Activated naive CD8-positive, alpha-beta T cell treated with anti-CD3 and anti-CD28 coated beads, Interleukin-2, amount 50 U/mL, for 16 hours (primary cell): ENCODE data around the gene IGDCC3.
"Not testable (repeated sequence)": the region's sequence is repeated elsewhere in the genome, so short reads cannot be mapped to it uniquely, and the experiment has no call there.

Experiments
- DNase-seq: peaks from one replicate; pipeline ENCODE4 v3.0.0-alpha.2; 2020; ENCODE audit warnings: low read depth, low spot score

IGDCC3 gene

GRCh38 chr15:65371976-65372786 is 5.6 kb downstream of the IGDCC3 start:
- DNase-seq: no peak

- no peak for DNase-seq
These were observed 6.9 kb downstream of the IGDCC3 start for GRCh38 chr15:65370885-65371284.

GRCh38 chr15:65369651-65370050 is 8.2 kb downstream of the IGDCC3 start:
- no peak for DNase-seq

- no peak for DNase-seq
These were observed 8.6 kb downstream of the IGDCC3 start for GRCh38 chr15:65369212-65369547.

DNA sequence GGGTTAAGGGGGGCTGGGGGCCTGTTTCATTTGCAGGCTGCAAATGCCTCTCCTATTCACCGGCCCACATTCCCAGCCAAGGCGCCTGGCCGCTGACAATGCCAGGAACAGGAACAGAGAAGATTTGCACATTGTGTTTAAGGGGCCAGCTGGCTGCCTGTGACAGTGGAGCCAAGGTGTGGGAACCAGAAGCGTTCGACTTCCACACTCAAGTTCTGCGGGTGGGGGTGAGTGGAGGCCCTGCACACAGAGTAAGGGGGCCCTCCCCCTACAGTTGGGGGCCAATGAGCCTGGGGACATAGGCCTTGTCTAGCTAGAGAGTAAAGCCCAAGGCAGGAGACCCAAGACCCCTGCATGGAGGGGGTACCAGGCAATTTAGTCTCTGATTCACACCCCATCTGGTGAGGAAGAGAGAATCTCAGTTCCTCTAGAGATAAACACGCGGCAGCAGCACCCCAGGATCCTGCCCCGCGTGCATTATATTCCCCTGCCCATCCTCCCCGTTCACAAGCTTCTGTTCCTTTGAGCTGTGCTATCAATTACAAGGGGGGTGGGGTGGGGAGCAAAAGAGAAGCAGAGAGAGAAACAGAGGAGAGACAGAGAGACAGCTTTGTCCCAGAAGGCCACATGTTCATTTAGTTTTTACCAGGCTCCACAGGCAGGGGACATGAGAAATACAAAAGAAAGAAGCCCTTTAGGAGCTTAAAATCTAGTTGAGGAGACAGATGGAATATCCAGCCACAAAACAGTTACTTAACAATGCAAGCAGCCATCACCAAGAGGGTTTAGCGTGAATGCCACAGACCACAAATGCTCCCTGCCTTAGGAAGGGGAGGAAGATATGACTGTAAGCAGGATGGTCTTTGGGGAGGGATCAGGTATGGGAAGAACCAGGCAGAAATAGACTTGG is 9.2 kb downstream of the IGDCC3 start:
- DNase-seq: no peak

GRCh38 chr15:65366122-65366892 is 11.5 kb downstream of the IGDCC3 start:
- DNase-seq: no peak

- no peak for DNase-seq
These were observed 12.6 kb downstream of the IGDCC3 start for GRCh38 chr15:65365229-65365628.

GRCh38 chr15:65363766-65364165 is 14.0 kb downstream of the IGDCC3 start:
- DNase-seq: no peak

- no peak for DNase-seq
These were observed 14.5 kb downstream of the IGDCC3 start for GRCh38 chr15:65363306-65363705.

GRCh38 chr15:65362491-65362890 is 15.3 kb downstream of the IGDCC3 start:
- DNase-seq: no peak

- no peak for DNase-seq
These were observed 15.9 kb downstream of the IGDCC3 start for GRCh38 chr15:65361708-65362459.

GRCh38 chr15:65360506-65360905 is 17.3 kb downstream of the IGDCC3 start:
- no peak for DNase-seq

DNA sequence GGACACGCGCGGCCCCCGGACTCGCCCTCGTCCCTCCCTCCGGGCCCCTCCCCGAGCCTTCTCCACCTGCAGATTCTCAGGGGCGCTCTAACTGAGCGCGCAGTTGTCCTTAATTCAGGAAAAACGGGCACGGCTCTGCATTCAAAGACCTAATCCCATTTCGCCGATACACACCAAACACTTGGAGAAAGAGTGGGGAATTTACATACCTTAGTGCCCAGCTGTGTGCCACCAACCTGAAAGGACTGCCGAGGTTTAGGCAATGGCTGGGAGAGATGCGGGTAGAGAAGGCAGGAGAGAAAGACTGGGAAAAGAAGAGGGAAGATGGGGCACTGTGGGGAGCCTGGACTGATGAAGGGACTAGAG is 21.8 kb downstream of the IGDCC3 start:
- DNase-seq: no peak

DNA sequence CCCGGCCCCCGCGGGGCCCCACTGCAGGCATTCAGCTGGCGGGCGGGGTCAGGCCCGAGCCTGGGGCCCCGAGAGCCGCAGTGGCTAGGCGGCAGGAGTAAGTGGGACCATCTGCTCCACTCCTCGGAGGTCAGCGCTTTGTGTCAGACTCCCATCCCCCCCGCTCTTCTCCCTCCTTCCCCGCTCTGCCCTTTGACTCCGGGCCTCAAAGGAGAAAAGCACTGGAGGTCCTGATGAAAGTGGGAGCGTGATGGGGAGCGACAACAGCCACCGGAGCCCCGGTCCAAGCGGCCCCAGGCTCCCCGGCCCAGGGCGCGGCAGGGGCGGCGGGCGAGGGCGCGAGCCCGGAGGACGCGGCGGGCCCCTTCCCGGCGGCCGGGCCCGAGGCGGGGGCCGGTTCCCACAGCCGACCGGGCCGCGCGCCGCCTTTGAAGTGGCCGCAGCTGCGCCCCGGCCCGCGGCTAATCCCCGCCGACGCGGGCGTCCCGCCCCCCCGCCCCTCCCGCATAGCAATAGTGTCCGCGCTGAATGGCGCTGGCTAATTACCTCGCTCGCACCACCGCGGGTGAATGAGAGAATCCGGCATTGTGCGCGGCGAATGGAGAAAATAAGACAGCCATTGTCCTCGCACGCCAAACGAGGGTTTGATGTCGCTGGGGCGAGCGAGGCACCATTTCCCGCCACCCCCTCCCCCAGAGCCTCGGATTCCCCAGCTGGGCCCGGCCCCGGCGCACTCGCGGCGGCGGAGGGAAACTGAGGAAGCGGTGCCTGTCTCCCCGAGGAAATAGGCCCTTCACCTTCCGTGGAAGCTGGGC is 22.4 kb downstream of the IGDCC3 start:
- DNase-seq: no peak

DNA sequence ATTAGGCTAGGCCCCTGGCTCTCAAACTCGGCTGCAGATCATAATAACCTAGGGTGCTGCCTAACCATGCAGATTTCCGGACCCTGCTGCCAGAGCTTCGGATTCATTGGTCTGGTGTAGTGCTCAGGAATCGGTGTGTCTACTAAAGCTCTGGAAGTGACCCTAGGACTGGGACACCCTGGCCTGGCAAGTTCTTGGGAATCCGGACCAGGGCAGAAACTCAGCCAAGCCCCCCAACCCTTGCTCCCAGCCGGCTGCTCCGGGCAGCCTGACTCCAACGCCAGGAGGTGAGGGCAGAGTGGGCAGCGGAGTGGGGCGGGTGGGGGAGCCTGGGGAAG is 23.0 kb downstream of the IGDCC3 start:
- DNase-seq: no peak

DNA sequence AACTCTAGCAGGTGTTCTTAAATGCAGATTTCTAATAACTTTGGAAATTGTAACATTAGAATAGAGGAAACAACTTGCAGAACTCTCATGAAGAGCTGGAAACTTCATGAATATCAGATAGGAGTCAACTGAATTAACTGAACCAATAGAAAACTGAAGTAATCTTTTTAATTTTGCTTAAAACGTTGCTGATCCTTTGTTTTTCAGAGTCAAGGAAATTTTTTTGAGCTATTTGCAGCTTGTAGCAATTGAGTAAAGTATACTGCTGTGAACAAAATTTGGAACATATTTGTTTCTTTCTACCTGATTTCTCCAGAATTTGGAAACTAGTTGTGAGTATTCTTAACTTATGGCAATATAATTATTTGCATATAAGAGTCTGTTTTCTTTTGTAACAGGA is 25.8 kb downstream of the IGDCC3 start:
- DNase-seq: not testable (repeated sequence)

DNA sequence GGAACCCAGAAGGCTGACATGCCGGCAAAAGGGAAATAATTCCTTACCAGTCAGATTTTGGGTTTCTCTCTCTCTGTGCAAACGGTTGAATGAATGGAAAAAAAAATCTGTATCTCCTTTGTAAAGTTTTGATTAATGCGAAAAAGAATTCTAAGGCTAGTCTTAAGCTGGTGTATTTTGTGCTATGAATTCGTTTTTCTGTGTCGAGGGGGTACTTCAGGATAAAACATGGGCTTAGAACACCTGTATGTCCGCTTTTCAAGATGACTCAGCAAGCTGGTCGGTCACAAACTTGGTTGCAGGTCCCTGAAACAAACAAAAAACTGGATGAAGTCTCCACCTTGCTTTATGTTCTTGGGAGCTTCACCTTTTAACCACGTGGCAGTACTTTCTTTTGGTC is 28.5 kb downstream of the IGDCC3 start:
- no peak for DNase-seq

GRCh38 chr15:65347756-65348155 is 30.0 kb downstream of the IGDCC3 start:
- DNase-seq: not testable (repeated sequence)

DNA sequence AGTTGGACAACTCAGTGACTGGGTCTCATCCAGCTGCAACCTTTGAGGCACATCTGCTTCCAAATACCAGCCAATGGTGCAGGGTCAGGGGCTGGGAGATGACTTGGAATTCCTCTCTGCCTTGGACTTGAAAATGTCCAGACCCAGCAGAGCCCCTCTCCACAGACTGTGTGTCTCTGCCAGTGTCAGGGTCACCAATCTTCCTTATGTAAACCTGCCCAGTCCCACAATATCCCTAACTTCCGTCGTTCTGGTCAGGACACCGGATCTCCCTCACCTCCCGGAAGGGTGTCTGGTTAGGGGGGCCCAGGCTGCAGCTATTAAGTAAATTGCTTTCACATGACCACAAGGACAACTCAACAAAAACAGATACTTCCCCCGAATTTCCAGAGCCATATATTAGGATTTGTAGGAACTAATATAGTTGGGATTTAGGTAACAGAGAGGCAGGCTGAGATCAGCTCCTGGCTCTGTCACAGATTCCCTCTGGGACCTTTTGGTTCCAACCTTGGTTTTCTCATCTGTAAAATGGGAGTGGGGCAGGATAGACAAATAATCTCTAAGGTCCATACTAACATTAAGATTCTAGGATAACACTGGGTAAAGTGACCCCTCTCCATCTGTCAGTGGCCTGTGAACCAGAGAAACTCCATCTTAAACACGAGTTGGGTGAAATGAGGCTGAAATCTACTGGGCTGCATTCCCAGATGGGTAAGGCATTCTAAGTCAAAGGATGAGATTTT is 30.8 kb downstream of the IGDCC3 start:
- no peak for DNase-seq

GRCh38 chr15:65344914-65345275 is 32.9 kb downstream of the IGDCC3 start:
- no peak for DNase-seq
